IMR-90 (cell line): Measurements from ENCODE around the gene MYH11. TPM values are rescaled to one million over a fixed set of nuclear protein-coding genes. Genes with fewer than 3 reads are reported as not detected.

ENCODE experiments used
- ATAC-seq: fragments of 200-7000 bp; cut with Tn5 transposase; 2 replicates; pipeline ENCODE4 v1.9.1; 2020; ENCODE audit warnings: low read depth, mild to moderate bottlenecking, moderate library complexity
- BruUV-seq: library from RNA; stranded (reverse); fragments of 400-500 nt; replicated peaks from 2 replicates; lab custom pipeline; 2021; lab: Mats Ljungman, UMichigan
- CTCF ChIA-PET: fragments of 300-600 bp; formaldehyde crosslinking; extraction: SDS; loops from one replicate; lab custom pipeline; 2021; ENCODE audit warnings: antibody characterized with exemption; lab: Yijun Ruan, JAX
- POLR2A ChIA-PET: fragments of 300-600 bp; sonication (Branson Sonifier 250); formaldehyde crosslinking; loops from one replicate; lab custom pipeline; 2022; ENCODE audit warnings: antibody characterized with exemption; ENCODE audit not compliant: unreplicated experiment; lab: Charles Lee
- DNase-seq: peaks from one replicate; pipeline ENCODE4 v3.0.0; 2013
- H2AFZ ChIP-seq: replicated peaks from 2 replicates; pipeline ENCODE3; 2013; ENCODE audit warnings: low read length, mild to moderate bottlenecking; ENCODE audit not compliant: poor library complexity
- H2AK5ac ChIP-seq: 2 replicates; pipeline ENCODE4 v1.6.1; 2013; ENCODE audit warnings: low read depth, low read length, inconsistent platforms
- H2AK9ac ChIP-seq: replicated peaks from 2 replicates; pipeline ENCODE3; 2013; ENCODE audit warnings: mild to moderate bottlenecking, low read depth, low read length, moderate library complexity; ENCODE audit not compliant: poor library complexity
- H2BK120ac ChIP-seq: 2 replicates; pipeline ENCODE4 v1.6.1; 2013; ENCODE audit warnings: low read depth, low read length, inconsistent platforms
- H2BK15ac ChIP-seq: 3 replicates; pipeline ENCODE4 v1.6.1; 2013; ENCODE audit warnings: low read depth, low read length, inconsistent platforms
- H2BK20ac ChIP-seq: 2 replicates; pipeline ENCODE4 v1.6.1; 2013; ENCODE audit warnings: low read depth, mild to moderate bottlenecking, inconsistent platforms, low read length, moderate library complexity
- H2BK5ac ChIP-seq: 2 replicates; pipeline ENCODE4 v1.6.1; 2013; ENCODE audit warnings: mild to moderate bottlenecking, low read depth, low read length, inconsistent platforms; ENCODE audit not compliant: poor library complexity, severe bottlenecking
- H3K14ac ChIP-seq: replicated peaks from 2 replicates; pipeline ENCODE4 v1.6.1; 2013; ENCODE audit warnings: low read depth, low read length, inconsistent platforms
- H3K18ac ChIP-seq: 2 replicates; pipeline ENCODE4 v1.6.1; 2013; ENCODE audit warnings: low read depth, low read length, control low read depth
- H3K23ac ChIP-seq: 2 replicates; pipeline ENCODE4 v1.6.1; 2013; ENCODE audit warnings: low read depth, low read length, inconsistent platforms
- H3K27ac ChIP-seq: 2 replicates; pipeline ENCODE4 v1.5.1; 2013; ENCODE audit warnings: mild to moderate bottlenecking, control low read depth, low read length; ENCODE audit not compliant: insufficient read depth
- H3K27me3 ChIP-seq: 2 replicates; pipeline ENCODE4 v1.6.1; 2013; ENCODE audit warnings: low read length; ENCODE audit not compliant: control insufficient read depth, insufficient read depth
- H3K36me3 ChIP-seq: 2 replicates; pipeline ENCODE4 v1.6.1; 2013; ENCODE audit warnings: low read length, mixed read lengths; ENCODE audit not compliant: control insufficient read depth, insufficient read depth
- H3K4ac ChIP-seq: 2 replicates; pipeline ENCODE4 v1.6.1; 2013; ENCODE audit warnings: low read depth, low read length, inconsistent platforms
- H3K4me1 ChIP-seq: 2 replicates; pipeline ENCODE4 v1.6.1; 2013; ENCODE audit warnings: low read length, mixed read lengths; ENCODE audit not compliant: control insufficient read depth, insufficient read depth
- H3K4me2 ChIP-seq: 2 replicates; pipeline ENCODE4 v1.6.1; 2013; ENCODE audit warnings: low read depth, mild to moderate bottlenecking, control low read depth, low read length, moderate library complexity
- H3K4me3 ChIP-seq: 2 replicates; pipeline ENCODE4 v1.5.1; 2013; ENCODE audit warnings: low read depth, mild to moderate bottlenecking, control low read depth, low read length, moderate library complexity; ENCODE audit not compliant: insufficient read depth
- H3K56ac ChIP-seq: 2 replicates; pipeline ENCODE4 v1.6.1; 2013; ENCODE audit warnings: low read length, inconsistent platforms; ENCODE audit not compliant: insufficient read depth; ENCODE audit errors: extremely low read depth
- H3K79me1 ChIP-seq, 2 experiments: 2 replicates each; pipeline ENCODE4 v1.6.1; 2013; ENCODE audit warnings: low read length in 2 of 2, inconsistent platforms in 1 of 2, low read depth in 1 of 2
- H3K9ac ChIP-seq: 2 replicates; pipeline ENCODE4 v1.6.1; 2013; ENCODE audit warnings: low read depth, low read length, control low read depth
- H3K9me1 ChIP-seq: 2 replicates; pipeline ENCODE4 v1.6.1; 2013; ENCODE audit warnings: low read length, inconsistent platforms; ENCODE audit not compliant: insufficient read depth
- H3K9me3 ChIP-seq: 2 replicates; pipeline ENCODE4 v1.6.1; 2013; ENCODE audit warnings: low read length; ENCODE audit not compliant: control insufficient read depth, insufficient read depth
- H4K20me1 ChIP-seq: 2 replicates; pipeline ENCODE4 v1.6.1; 2013; ENCODE audit warnings: low read length, inconsistent platforms; ENCODE audit not compliant: insufficient read depth
- H4K5ac ChIP-seq: 2 replicates; pipeline ENCODE4 v1.6.1; 2013; ENCODE audit warnings: mild to moderate bottlenecking, low read depth, low read length, control low read depth
- H4K8ac ChIP-seq, 2 experiments: 2 replicates each; pipeline ENCODE4 v1.6.1; 2013; ENCODE audit warnings: low read depth in 2 of 2, low read length in 2 of 2, control low read depth in 1 of 2, inconsistent platforms in 1 of 2
- H4K91ac ChIP-seq: 2 replicates; pipeline ENCODE4 v1.6.1; 2013; ENCODE audit warnings: low read depth, low read length, inconsistent platforms; ENCODE audit not compliant: insufficient read depth
- BHLHE40 ChIP-seq: fragments of 150-350 bp; IDR thresholded peaks from 2 replicates; pipeline ENCODE4 v1.6.1; 2016; ENCODE audit warnings: mild to moderate bottlenecking, low read depth, low read length
- CEBPB ChIP-seq: IDR thresholded peaks from 2 replicates; pipeline ENCODE4 v1.6.1; 2012; ENCODE audit warnings: low read depth, low read length, improper control_type of control experiment
- FOS ChIP-seq: fragments of 150-350 bp; IDR thresholded peaks from 2 replicates; pipeline ENCODE4 v1.6.1; 2016; ENCODE audit warnings: low read depth, low read length
- MAFK ChIP-seq: IDR thresholded peaks from 2 replicates; pipeline ENCODE4 v1.6.1; 2012; ENCODE audit warnings: low read depth, low read length, improper control_type of control experiment
- MAZ ChIP-seq: IDR thresholded peaks from 2 replicates; pipeline ENCODE4 v1.6.1; 2012; ENCODE audit warnings: low read depth, mild to moderate bottlenecking, low read length, improper control_type of control experiment, moderate library complexity, borderline replicate concordance
- MXI1 ChIP-seq: IDR thresholded peaks from 2 replicates; pipeline ENCODE4 v1.6.1; 2012; ENCODE audit warnings: low read depth, mild to moderate bottlenecking, low read length, moderate library complexity, borderline replicate concordance
- NFE2L2 ChIP-seq: fragments of 150-350 bp; IDR thresholded peaks from 2 replicates; pipeline ENCODE4 v1.6.1; 2016; ENCODE audit warnings: low read depth, mild to moderate bottlenecking, low read length
- POLR2A ChIP-seq: IDR thresholded peaks from 2 replicates; pipeline ENCODE4 v1.6.1; 2012; ENCODE audit warnings: mild to moderate bottlenecking, low read depth, low read length
- RAD21 ChIP-seq: IDR thresholded peaks from 2 replicates; pipeline ENCODE4 v1.6.1; 2012; ENCODE audit warnings: low read length, improper control_type of control experiment
- RCOR1 ChIP-seq: IDR thresholded peaks from 2 replicates; pipeline ENCODE4 v1.6.1; 2012; ENCODE audit warnings: mild to moderate bottlenecking, low read length, improper control_type of control experiment; ENCODE audit not compliant: insufficient replicate concordance
- RFX5 ChIP-seq: IDR thresholded peaks from 2 replicates; pipeline ENCODE4 v1.8.0; 2012; ENCODE audit warnings: low read depth, mild to moderate bottlenecking, low read length, moderate library complexity
- SMC3 ChIP-seq: fragments of 150-350 bp; IDR thresholded peaks from 2 replicates; pipeline ENCODE4 v1.6.1; 2016; ENCODE audit warnings: low read depth, mild to moderate bottlenecking, antibody characterized with exemption, low read length, moderate library complexity
- USF2 ChIP-seq: fragments of 150-350 bp; IDR thresholded peaks from 2 replicates; pipeline ENCODE4 v1.6.1; 2017; ENCODE audit warnings: mild to moderate bottlenecking, antibody characterized with exemption, low read length, low read depth
- WGBS, 2 experiments: methylation state at CpG; one replicate each; pipeline versions ENCODE4 v1.1.5 to v1.1.7; 2013; ENCODE audit warnings: missing lambda C conversion rate in 2 of 2; ENCODE audit not compliant: insufficient read length in 1 of 2; ENCODE audit errors: extremely low coverage in 2 of 2; 5-methylcytosine and 5-hydroxymethylcytosine counted together
- dilution Hi-C: fragments of 300-500 bp; cut with HindIII; formaldehyde crosslinking; loops from one replicate; pipeline ENCODE4 v1.14.3; 2018; ENCODE audit warnings: low sequenced_read_pairs; ENCODE audit not compliant: unreplicated experiment
- in situ Hi-C: fragments of 300-500 bp; cut with MboI; formaldehyde crosslinking; loops from 3 replicates; pipeline ENCODE4 v1.14.3; 2019; ENCODE audit warnings: low sequenced_read_pairs, inconsistent platforms, mixed read lengths
- intact Hi-C: fragments of 100-400 bp; cut with micrococcal nuclease; formaldehyde crosslinking; loops from 2 replicates; pipeline ENCODE4 v1.10.0; 2022
- polyA plus RNA-seq, 3 experiments: library from polyadenylated mRNA; depleted of rRNA; stranded (reverse); fragments of >200 nt; gene quantifications; 2 replicates each; pipeline ENCODE4 v1.2.3, GENCODE V29; 2012; ENCODE audit warnings: low replicate concordance in 1 of 3
- total RNA-seq: library from RNA; depleted of rRNA; stranded (reverse); fragments of >200 nt; gene quantifications from 2 replicates; pipeline ENCODE4 v1.2.3, GENCODE V29; 2012
- TF ChIP-seq, protein P1 (sequence below): conservative IDR thresholded peaks from 2 replicates; pipeline ENCODE4 v1.5.1; 2012; ENCODE audit warnings: mild to moderate bottlenecking, low read depth, low read length, improper control_type of control experiment

Gene MYH11
- total and polyA plus RNA-seq, 2 of the 4 experiments (the other 2 are of a cell fraction), result under 0.01 to 0.12 TPM

- ATAC-seq (no peak), DNase-seq (no peak)
- no peak overlapping the region for H3K18ac ChIP-seq
- WGBS, 2 experiments, result 92% methylated on average over 2 of the region's 7 CpGs; no CpG with 5 or more reads in 1 of the 2 experiments
- H4K8ac ChIP-seq, result no peak overlapping the region
- ChIA-PET POLR2A (no interaction called here), CTCF (no interaction called here)
- H4K20me1 ChIP-seq, result no peaks in the 10 kb centered on the region
- no TSS peak for BruUV-seq
- no peaks in the 10 kb centered on the region for H3K27me3 ChIP-seq
- no peak for TF ChIP-seq USF2
- TF ChIP-seq FOS, result no peak
- TF ChIP-seq RFX5, result no peak
- no peak for TF ChIP-seq SMC3
- TF ChIP-seq MAFK, result no peak
- no peak for TF ChIP-seq MXI1
- TF ChIP-seq RAD21, result no peak
- no peak for TF ChIP-seq RCOR1
- no peak for TF ChIP-seq MAZ
- TF ChIP-seq BHLHE40, result no peak
- TF ChIP-seq, protein P1, sequence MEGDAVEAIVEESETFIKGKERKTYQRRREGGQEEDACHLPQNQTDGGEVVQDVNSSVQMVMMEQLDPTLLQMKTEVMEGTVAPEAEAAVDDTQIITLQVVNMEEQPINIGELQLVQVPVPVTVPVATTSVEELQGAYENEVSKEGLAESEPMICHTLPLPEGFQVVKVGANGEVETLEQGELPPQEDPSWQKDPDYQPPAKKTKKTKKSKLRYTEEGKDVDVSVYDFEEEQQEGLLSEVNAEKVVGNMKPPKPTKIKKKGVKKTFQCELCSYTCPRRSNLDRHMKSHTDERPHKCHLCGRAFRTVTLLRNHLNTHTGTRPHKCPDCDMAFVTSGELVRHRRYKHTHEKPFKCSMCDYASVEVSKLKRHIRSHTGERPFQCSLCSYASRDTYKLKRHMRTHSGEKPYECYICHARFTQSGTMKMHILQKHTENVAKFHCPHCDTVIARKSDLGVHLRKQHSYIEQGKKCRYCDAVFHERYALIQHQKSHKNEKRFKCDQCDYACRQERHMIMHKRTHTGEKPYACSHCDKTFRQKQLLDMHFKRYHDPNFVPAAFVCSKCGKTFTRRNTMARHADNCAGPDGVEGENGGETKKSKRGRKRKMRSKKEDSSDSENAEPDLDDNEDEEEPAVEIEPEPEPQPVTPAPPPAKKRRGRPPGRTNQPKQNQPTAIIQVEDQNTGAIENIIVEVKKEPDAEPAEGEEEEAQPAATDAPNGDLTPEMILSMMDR, result no peak
- TF ChIP-seq NFE2L2, result no peak
- no peak for TF ChIP-seq CEBPB
- TF ChIP-seq POLR2A, result no peak
- no peaks in the 10 kb centered on the region for H3K4me1 ChIP-seq
- H2BK5ac ChIP-seq, result no peak overlapping the region
- H3K27ac ChIP-seq, result no peak overlapping the region
- H2AK9ac ChIP-seq, result no peak overlapping the region
- no peak overlapping the region for H3K4me2 ChIP-seq
- peaks cover 19% of the 10 kb centered on the region for H3K36me3 ChIP-seq
- no peak overlapping the region for H2AK5ac ChIP-seq
- H3K56ac ChIP-seq, result no peak overlapping the region
- dilution Hi-C loops, result no loop called here
- no peaks in the 10 kb centered on the region for H3K9me3 ChIP-seq
- 0 out of 2 replicates have a peak, but pooled peaks cover 12% of the 10 kb centered on the region for H3K9me1 ChIP-seq
- H2BK20ac ChIP-seq, result no peak overlapping the region
- no peak overlapping the region for H3K9ac ChIP-seq
- intact Hi-C loops, result no loop called here
- H4K91ac ChIP-seq, result no peak overlapping the region
- no peak overlapping the region for H2BK120ac ChIP-seq
- no peak overlapping the region for H3K14ac ChIP-seq
- H3K4ac ChIP-seq, result no peak overlapping the region
- in situ Hi-C loops, result no loop called here
- H3K79me1 ChIP-seq, result no peaks in the 10 kb centered on the region
- no peak overlapping the region; the same call in 2 of the 3 replicates for H2BK15ac ChIP-seq
- H3K4me3 ChIP-seq, result no peak overlapping the region
- no peak overlapping the region for H4K5ac ChIP-seq
- no peak overlapping the region for H2AFZ ChIP-seq
- no peak overlapping the region for H3K23ac ChIP-seq
Observed at GRCh38 chr16:15723808-15724207, 133.0 kb downstream of the MYH11 start.
